Uterus (tissue), 4 donors: ENCODE measurements around the gene PHF8. TPM values are rescaled to one million over a fixed set of nuclear protein-coding genes. Genes with fewer than 3 reads are reported as not detected.

Source experiments
- DNase-seq, 2 donors: peaks; one replicate each; pipeline ENCODE4 v3.0.0-alpha.2; 2019 to 2020
- H3K27ac ChIP-seq, 2 donors: fragments of 200-600 bp; sonication (generic); 1 replicate in 1 of 2; 2 replicates in 1 of 2; pipeline ENCODE4 v1.5.1; 2016 to 2018
- H3K27me3 ChIP-seq, 2 donors: fragments of 200-600 bp; sonication (generic); one replicate each; pipeline ENCODE4 v1.5.1; 2018 to 2019; ENCODE audit warnings: control low read depth in 1 of 2
- H3K36me3 ChIP-seq, 2 donors: fragments of 200-600 bp; sonication (generic); one replicate each; pipeline ENCODE4 v1.5.1; 2019; ENCODE audit warnings: control low read depth in 1 of 2
- H3K4me1 ChIP-seq, 2 donors: fragments of 200-600 bp; sonication (generic); one replicate each; pipeline ENCODE4 v1.5.1; 2018 to 2019; ENCODE audit warnings: control low read depth in 1 of 2
- H3K4me3 ChIP-seq, 2 donors: fragments of 200-600 bp; sonication (generic); 1 replicate in 1 of 2; 2 replicates in 1 of 2; pipeline ENCODE4 v1.5.1; 2018 to 2019; ENCODE audit warnings: mild to moderate bottlenecking in 1 of 2
- H3K9me3 ChIP-seq, 2 donors: fragments of 200-600 bp; sonication (generic); one replicate each; pipeline ENCODE4 v1.5.1; 2019; ENCODE audit warnings: control low read depth in 1 of 2
- CTCF ChIP-seq, 4 experiments: fragments of 200-600 bp in 2 of 4; fragments of 450-650 bp in 2 of 4; sonication (generic) in 2 of 4; IDR thresholded peaks; one replicate each; pipeline ENCODE4 v1.5.1; 2016 to 2019; ENCODE audit warnings: antibody characterized with exemption in 4 of 4, mild to moderate bottlenecking in 2 of 4, moderate library complexity in 1 of 4
- POLR2A ChIP-seq, 2 donors: fragments of 450-650 bp; IDR thresholded peaks; one replicate each; pipeline ENCODE4 v1.6.1; 2016; ENCODE audit warnings: antibody characterized with exemption in 2 of 2, mild to moderate bottlenecking in 1 of 2, moderate library complexity in 1 of 2
- intact Hi-C: fragments of 100-400 bp; cut with DNase I; formaldehyde crosslinking; loops from one replicate; pipeline ENCODE4 v1.15.1; 2023; ENCODE audit warnings: low total_unique reads
- total RNA-seq, 4 donors: library from RNA; depleted of rRNA in 3 of 4; stranded (reverse); fragments of >200 nt in 3 of 4; gene quantifications; one replicate each; pipeline versions ENCODE4 v1.1.0 to v1.2.4, GENCODE V29; 2014 to 2023
- donor health status: DM: yes; HTN: yes; CAD: no.

The PHF8 gene
- total RNA-seq: 10 to 100 TPM in 3 of 4 donors, 1 to 10 TPM in 1; 7.1 to 52.8 (median 36.2) TPM

DNA sequence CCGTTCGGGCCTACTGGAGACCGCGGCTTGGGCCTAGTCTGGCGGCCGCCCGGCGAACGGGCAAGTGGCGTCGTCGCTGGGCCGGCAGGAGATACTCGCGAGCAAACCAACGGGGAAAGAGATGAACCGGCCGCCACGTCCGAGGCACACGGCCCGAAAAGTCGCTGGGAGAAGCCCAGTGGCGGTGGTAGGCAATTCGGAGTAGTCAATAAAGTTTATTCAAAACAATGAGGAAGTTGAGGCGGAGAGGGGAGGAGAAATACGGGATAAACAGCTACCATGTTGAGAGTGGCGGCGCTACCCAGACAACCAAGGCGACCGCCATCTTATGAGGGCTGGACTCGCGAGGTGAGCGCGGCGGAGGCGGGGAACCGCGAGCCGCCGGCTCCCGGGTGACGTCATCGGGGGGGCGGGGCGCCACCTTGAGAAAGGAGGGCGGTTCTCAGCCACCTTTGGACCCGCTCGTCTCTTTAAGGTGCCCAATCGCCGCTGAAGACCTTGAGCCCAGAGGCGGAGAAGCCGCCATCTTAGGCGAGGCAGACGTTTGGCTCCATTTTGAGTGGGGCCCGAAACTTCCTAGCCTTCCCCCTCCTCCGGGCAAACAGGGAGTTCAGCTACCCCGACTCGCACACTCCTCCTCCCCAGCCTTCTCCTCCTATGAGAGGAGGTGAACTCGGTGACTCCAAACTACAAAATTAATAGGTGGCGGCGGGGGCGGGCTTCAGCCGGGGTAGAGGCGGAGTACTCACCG lies at the start of gene PHF8:
Gene PHF8, minus strand, starts transcription at position 348 of the 751 bp plus-strand sequence. CDS start 1,745 bp downstream, outside the sequence.
- intact Hi-C loops: no loop called here
- peak; percentile 94 to 95 for DNase-seq
- Histone ChIP-seq H3K27me3 (no peaks in the 10 kb centered on the region), H3K4me3 (peak within 1 kb of the TSS; percentile 63 to 89), H3K36me3 (no peaks in the 10 kb centered on the region), H3K9me3 (no peaks in the 10 kb centered on the region), H3K27ac (peak within 1 kb of the TSS; percentile 94 to 97), H3K4me1 (no peaks in the 10 kb centered on the region)
- TF ChIP-seq CTCF (IDR thresholded peaks at IDR 0.05) (peak in 1 of 4 experiments; percentile 6), POLR2A (IDR thresholded peaks at IDR 0.05) (peak; percentile 42 to 52)

DNA sequence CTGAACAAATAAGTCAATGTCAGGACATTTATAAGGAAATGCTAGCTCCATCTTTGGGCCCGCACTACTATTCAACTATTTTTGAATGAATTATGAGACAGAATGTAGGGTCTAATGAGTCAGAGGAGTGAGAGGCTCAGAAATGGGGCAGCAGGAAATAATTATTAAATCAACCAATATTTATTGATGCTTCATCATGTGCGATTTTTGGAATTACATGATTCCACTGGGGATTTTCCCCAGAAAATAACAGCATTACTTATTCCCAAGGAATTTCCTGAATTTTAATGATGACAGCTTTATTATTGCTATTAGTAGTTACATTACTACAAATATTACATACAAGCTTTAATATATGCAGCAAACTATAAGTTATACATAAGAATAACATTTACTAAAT lies 49.3 kb upstream of the PHF8 start:
- H3K27me3 ChIP-seq: no peaks in the 10 kb centered on the region
- no peak overlapping the region for H3K27ac ChIP-seq
- TF ChIP-seq POLR2A (IDR thresholded peaks at IDR 0.05): no peak
- TF ChIP-seq CTCF (IDR thresholded peaks at IDR 0.05): no peak
- no peaks in the 10 kb centered on the region for H3K4me1 ChIP-seq
- H3K9me3 ChIP-seq: no peaks in the 10 kb centered on the region
- no peak overlapping the region for H3K4me3 ChIP-seq
- no peak for DNase-seq
- H3K36me3 ChIP-seq: no peaks in the 10 kb centered on the region
- intact Hi-C loops: no loop called here

DNA sequence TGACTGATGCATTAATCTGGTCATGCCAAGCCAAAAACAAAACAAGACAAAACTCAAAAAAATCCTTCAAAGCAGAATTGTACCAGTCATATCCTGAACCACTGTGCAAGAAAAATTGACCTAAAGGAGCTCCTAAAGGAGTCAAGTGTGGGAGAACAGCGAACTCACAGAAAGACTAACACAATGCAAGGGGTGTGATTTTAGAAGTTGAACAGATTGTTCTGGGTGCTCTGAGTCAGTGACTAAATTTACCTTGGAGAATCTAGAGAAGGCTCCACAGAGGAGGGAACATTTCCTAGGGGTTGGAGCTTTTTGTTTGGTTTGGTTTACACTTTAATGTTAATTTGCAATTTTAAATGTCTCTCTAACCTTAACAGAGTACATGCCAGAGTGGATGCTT lies 48.9 kb upstream of the PHF8 start:
- no peaks in the 10 kb centered on the region for H3K9me3 ChIP-seq
- H3K27ac ChIP-seq: no peak overlapping the region
- no peaks in the 10 kb centered on the region for H3K36me3 ChIP-seq
- no peaks in the 10 kb centered on the region for H3K4me1 ChIP-seq
- TF ChIP-seq CTCF (IDR thresholded peaks at IDR 0.05) (no peak), POLR2A (IDR thresholded peaks at IDR 0.05) (no peak)
- intact Hi-C loops: no loop called here
- H3K4me3 ChIP-seq: no peak overlapping the region
- no peak for DNase-seq
- H3K27me3 ChIP-seq: no peaks in the 10 kb centered on the region

GRCh38 chrX:54090880-54091279 lies 46.6 kb upstream of the PHF8 start:
- H3K4me3 ChIP-seq: no peak overlapping the region
- DNase-seq: no peak
- no peaks in the 10 kb centered on the region for H3K4me1 ChIP-seq
- no peak overlapping the region for H3K27ac ChIP-seq
- H3K27me3 ChIP-seq: no peaks in the 10 kb centered on the region
- no peaks in the 10 kb centered on the region for H3K36me3 ChIP-seq
- H3K9me3 ChIP-seq: no peaks in the 10 kb centered on the region
- intact Hi-C loops: no loop called here
- TF ChIP-seq POLR2A (IDR thresholded peaks at IDR 0.05): no peak
- TF ChIP-seq CTCF (IDR thresholded peaks at IDR 0.05): no peak

DNA sequence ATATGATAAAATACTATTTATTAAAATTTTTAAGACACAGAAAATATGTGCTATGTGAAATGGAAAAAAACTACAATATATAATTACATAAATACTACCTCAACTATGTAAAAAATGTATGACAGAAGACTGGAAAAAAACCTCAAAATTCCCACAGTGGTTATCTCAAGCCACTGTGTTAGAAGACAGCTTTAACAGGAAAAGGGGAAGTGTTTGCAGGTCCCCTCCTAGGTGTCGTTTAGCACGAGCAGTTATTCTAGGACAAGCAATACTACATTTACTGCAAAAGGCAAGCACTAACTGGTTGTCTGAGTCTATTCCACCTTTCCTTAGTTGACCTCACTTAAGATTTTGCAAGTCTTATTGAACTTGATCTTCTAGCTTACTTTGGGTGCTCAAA lies 44.9 kb upstream of the PHF8 start:
- DNase-seq: no peak

More for the DNA sequence above, 44.9 kb upstream of the PHF8 start:
- intact Hi-C loops: no loop called here
- H3K4me3 ChIP-seq: no peak overlapping the region
- H3K36me3 ChIP-seq: no peaks in the 10 kb centered on the region
- no peaks in the 10 kb centered on the region for H3K27me3 ChIP-seq
- no peaks in the 10 kb centered on the region for H3K4me1 ChIP-seq
- H3K9me3 ChIP-seq: no peaks in the 10 kb centered on the region
- no peak for TF ChIP-seq POLR2A (IDR thresholded peaks at IDR 0.05)
- no peak for TF ChIP-seq CTCF (IDR thresholded peaks at IDR 0.05)
- no peak overlapping the region for H3K27ac ChIP-seq
